GM23338 (cell line): ENCODE data around the gene MS4A7. TPM values are rescaled to one million over a fixed set of nuclear protein-coding genes. Genes with fewer than 3 reads are reported as not detected.

Experiments
- ATAC-seq: fragments of 200-7000 bp; cut with Tn5 transposase; 3 replicates; pipeline ENCODE4 v1.9.1; 2020
- DNase-seq: peaks from one replicate; pipeline ENCODE4 v3.0.0-alpha.2; 2015; ENCODE audit warnings: low spot score
- H2AFZ ChIP-seq: fragments of 200-600 bp; sonication (generic); 2 replicates; pipeline ENCODE4 v1.8.0; 2016; ENCODE audit warnings: antibody characterized with exemption, mild to moderate bottlenecking, moderate library complexity
- H3F3A ChIP-seq: fragments of 200-600 bp; sonication (generic); replicated peaks from 2 replicates; pipeline ENCODE4 v1.8.0; 2017; ENCODE audit warnings: antibody characterized with exemption, mixed run types, low read depth
- H3K27ac ChIP-seq: fragments of 200-600 bp; sonication (generic); 2 replicates; pipeline ENCODE4 v1.6.1; 2016; ENCODE audit warnings: low read depth
- H3K27me3 ChIP-seq: fragments of 200-600 bp; sonication (generic); 2 replicates; pipeline ENCODE4 v1.8.0; 2016; ENCODE audit warnings: mild to moderate bottlenecking, mixed run types, moderate library complexity; ENCODE audit not compliant: insufficient read depth
- H3K36me3 ChIP-seq: fragments of 200-600 bp; sonication (generic); 2 replicates; pipeline ENCODE4 v1.8.0; 2016; ENCODE audit warnings: mild to moderate bottlenecking; ENCODE audit not compliant: insufficient read depth
- H3K4me1 ChIP-seq: fragments of 200-600 bp; sonication (generic); 2 replicates; pipeline ENCODE4 v1.8.0; 2016; ENCODE audit warnings: mild to moderate bottlenecking, moderate library complexity; ENCODE audit not compliant: insufficient read depth
- H3K4me2 ChIP-seq: fragments of 200-600 bp; sonication (generic); 2 replicates; pipeline ENCODE4 v1.7.1; 2017; ENCODE audit warnings: mixed run types
- H3K4me3 ChIP-seq: fragments of 200-600 bp; sonication (generic); 2 replicates; pipeline ENCODE4 v1.6.1; 2016; ENCODE audit warnings: mixed run types
- H3K79me2 ChIP-seq: fragments of 200-600 bp; sonication (generic); replicated peaks from 2 replicates; pipeline ENCODE4 v1.8.0; 2017; ENCODE audit warnings: mild to moderate bottlenecking; ENCODE audit not compliant: insufficient read depth
- H3K9me2 ChIP-seq: fragments of 200-600 bp; sonication (generic); 2 replicates; pipeline ENCODE4 v1.8.0; 2017; ENCODE audit not compliant: insufficient read depth
- H4K20me1 ChIP-seq: fragments of 200-600 bp; sonication (generic); replicated peaks from 2 replicates; pipeline ENCODE4 v1.8.0; 2017; ENCODE audit warnings: mild to moderate bottlenecking; ENCODE audit not compliant: insufficient read depth
- H3K27ac Mint-ChIP-seq: 2 replicates; pipeline ENCODE4 v1.8.0; 2020; ENCODE audit warnings: inconsistent platforms, mild to moderate bottlenecking, moderate library complexity, mixed read lengths
- H3K27me3 Mint-ChIP-seq: 3 replicates; pipeline ENCODE4 v1.8.0; 2022; ENCODE audit warnings: low read depth, mild to moderate bottlenecking, moderate library complexity, mixed read lengths, inconsistent platforms; ENCODE audit not compliant: insufficient read depth, poor library complexity
- H3K36me3 Mint-ChIP-seq: 3 replicates; pipeline ENCODE4 v1.8.0; 2021; ENCODE audit warnings: low read depth, mild to moderate bottlenecking, inconsistent platforms, moderate library complexity, mixed read lengths
- H3K4me1 Mint-ChIP-seq: 3 replicates; pipeline ENCODE4 v1.8.0; 2020; ENCODE audit warnings: mild to moderate bottlenecking, inconsistent platforms, mixed read lengths
- H3K4me3 Mint-ChIP-seq: 3 replicates; pipeline ENCODE4 v1.8.0; 2021; ENCODE audit warnings: moderate library complexity, mild to moderate bottlenecking, inconsistent platforms, mixed read lengths
- H3K9me3 Mint-ChIP-seq: 3 replicates; pipeline ENCODE4 v1.8.0; 2020; ENCODE audit warnings: moderate library complexity, mild to moderate bottlenecking, inconsistent platforms, mixed read lengths
- EZH2phosphoT487 ChIP-seq: fragments of 200-600 bp; sonication (generic); IDR thresholded peaks from one replicate; pipeline ENCODE4 v1.8.1; 2018; ENCODE audit warnings: antibody characterized with exemption; ENCODE audit not compliant: unreplicated experiment
- NANOG ChIP-seq: IDR thresholded peaks from 2 replicates; pipeline ENCODE4 v1.6.1; 2016; ENCODE audit warnings: antibody characterized with exemption, borderline replicate concordance
- POLR2AphosphoS5 ChIP-seq: IDR thresholded peaks from 2 replicates; pipeline ENCODE4 v1.6.1; 2016; ENCODE audit warnings: antibody characterized with exemption, low read depth
- STAT1 ChIP-seq: IDR thresholded peaks from one replicate; pipeline ENCODE4 v1.6.1; 2016; ENCODE audit warnings: antibody characterized with exemption; ENCODE audit not compliant: unreplicated experiment
- ZNF331 ChIP-seq: fragments of 250-450 bp; sonication (Bioruptor Pico); IDR thresholded peaks from 2 replicates; pipeline ENCODE4 v1.5.0; 2020; ENCODE audit warnings: low read depth, mild to moderate bottlenecking, moderate library complexity
- polyA plus RNA-seq: library from polyadenylated mRNA; unstranded; fragments of >200 nt; fragmentation: Nextera tagmentation; extraction: Ambion mirVana; gene quantifications from 2 replicates; pipeline ENCODE4 v1.2.1, GENCODE V29; 2016
- total RNA-seq: library from RNA; depleted of rRNA; stranded (reverse); fragments of >200 nt; shearing (Covaris generic); gene quantifications from 2 replicates; pipeline ENCODE4 v1.2.3, GENCODE V29; 2014
- TF ChIP-seq, protein P1 (sequence below): IDR thresholded peaks from 2 replicates; pipeline ENCODE4 v1.6.1; 2016; ENCODE audit warnings: antibody characterized with exemption
- TF ChIP-seq, protein P2 (sequence below), 2 experiments: fragments of 200-600 bp in 1 of 2; sonication (generic) in 1 of 2; conservative IDR thresholded peaks; 2 replicates each; pipeline versions ENCODE4 v1.5.1 to v1.6.1; 2016 to 2017; ENCODE audit warnings: antibody characterized with exemption in 2 of 2, low read depth in 2 of 2, mild to moderate bottlenecking in 2 of 2, moderate library complexity in 1 of 2

Gene MS4A7
- total and polyA plus RNA-seq, 2 experiments from 2014 or later = 0.07 TPM; not detected in 1

DNA sequence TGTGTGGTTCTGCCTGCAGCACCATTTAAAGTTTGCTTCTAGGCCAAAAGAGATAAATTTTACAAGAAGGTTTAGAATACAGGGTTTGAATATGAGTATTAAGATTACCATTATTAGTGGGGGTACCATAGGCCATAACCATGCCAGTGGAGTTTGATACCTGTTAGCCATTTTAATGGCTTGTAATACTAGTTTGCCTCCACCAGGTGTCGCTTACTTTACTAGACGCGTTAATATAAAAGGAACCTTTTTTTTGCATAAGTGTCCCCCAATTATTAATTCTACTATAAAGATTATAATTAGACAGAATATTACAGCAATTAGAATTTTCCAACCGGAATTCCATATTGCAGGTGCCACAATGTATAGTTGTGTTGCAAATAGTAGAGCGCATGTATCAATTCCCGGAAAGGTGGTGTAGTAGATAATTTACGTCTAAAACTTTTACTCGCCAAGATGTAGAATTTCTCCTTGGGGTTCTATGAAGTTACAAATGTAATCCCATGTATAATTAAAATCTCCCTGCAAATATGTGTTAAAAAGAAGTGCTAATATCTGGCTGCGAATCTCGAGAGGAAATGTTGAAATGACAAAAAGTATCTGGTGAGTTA, 35.1 kb upstream of the MS4A7 start:
- H3K4me2 ChIP-seq = no peak overlapping the region
- no peaks in the 10 kb centered on the region for H3K79me2 ChIP-seq
- H3K4me3 ChIP-seq = no peak overlapping the region
- ATAC-seq (no peak), DNase-seq (peak; percentile 67)
- H3K27ac ChIP-seq = no peak overlapping the region
- H3K9me3 Mint-ChIP-seq = peaks cover 3% of the 10 kb centered on the region; the same call in 2 of the 3 replicates
- no peak overlapping the region for H2AFZ ChIP-seq
- no peaks in the 10 kb centered on the region for H3K9me2 ChIP-seq
- peaks cover 3% of the 10 kb centered on the region; the same call in 1 of the 3 replicates for H3K4me1 Mint-ChIP-seq
- H3K27me3 Mint-ChIP-seq = no peaks in the 10 kb centered on the region
- no peaks in the 10 kb centered on the region for H3K4me1 ChIP-seq
- H3K36me3 Mint-ChIP-seq = no peaks in the 10 kb centered on the region
- H4K20me1 ChIP-seq = no peaks in the 10 kb centered on the region
- H3K27ac Mint-ChIP-seq = no peak overlapping the region
- no peaks in the 10 kb centered on the region for H3K27me3 ChIP-seq
- H3F3A ChIP-seq = no peaks in the 10 kb centered on the region
- H3K4me3 Mint-ChIP-seq = no peak overlapping the region
- no peaks in the 10 kb centered on the region for H3K36me3 ChIP-seq
- TF ChIP-seq, protein P1, sequence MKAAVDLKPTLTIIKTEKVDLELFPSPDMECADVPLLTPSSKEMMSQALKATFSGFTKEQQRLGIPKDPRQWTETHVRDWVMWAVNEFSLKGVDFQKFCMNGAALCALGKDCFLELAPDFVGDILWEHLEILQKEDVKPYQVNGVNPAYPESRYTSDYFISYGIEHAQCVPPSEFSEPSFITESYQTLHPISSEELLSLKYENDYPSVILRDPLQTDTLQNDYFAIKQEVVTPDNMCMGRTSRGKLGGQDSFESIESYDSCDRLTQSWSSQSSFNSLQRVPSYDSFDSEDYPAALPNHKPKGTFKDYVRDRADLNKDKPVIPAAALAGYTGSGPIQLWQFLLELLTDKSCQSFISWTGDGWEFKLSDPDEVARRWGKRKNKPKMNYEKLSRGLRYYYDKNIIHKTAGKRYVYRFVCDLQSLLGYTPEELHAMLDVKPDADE = no peak
- TF ChIP-seq, protein P2, sequence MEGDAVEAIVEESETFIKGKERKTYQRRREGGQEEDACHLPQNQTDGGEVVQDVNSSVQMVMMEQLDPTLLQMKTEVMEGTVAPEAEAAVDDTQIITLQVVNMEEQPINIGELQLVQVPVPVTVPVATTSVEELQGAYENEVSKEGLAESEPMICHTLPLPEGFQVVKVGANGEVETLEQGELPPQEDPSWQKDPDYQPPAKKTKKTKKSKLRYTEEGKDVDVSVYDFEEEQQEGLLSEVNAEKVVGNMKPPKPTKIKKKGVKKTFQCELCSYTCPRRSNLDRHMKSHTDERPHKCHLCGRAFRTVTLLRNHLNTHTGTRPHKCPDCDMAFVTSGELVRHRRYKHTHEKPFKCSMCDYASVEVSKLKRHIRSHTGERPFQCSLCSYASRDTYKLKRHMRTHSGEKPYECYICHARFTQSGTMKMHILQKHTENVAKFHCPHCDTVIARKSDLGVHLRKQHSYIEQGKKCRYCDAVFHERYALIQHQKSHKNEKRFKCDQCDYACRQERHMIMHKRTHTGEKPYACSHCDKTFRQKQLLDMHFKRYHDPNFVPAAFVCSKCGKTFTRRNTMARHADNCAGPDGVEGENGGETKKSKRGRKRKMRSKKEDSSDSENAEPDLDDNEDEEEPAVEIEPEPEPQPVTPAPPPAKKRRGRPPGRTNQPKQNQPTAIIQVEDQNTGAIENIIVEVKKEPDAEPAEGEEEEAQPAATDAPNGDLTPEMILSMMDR (conservative IDR thresholded peaks at IDR 0.05; ENCODE audit: low read depth in 2 of 2) = peak; percentile 50 to 80

DNA sequence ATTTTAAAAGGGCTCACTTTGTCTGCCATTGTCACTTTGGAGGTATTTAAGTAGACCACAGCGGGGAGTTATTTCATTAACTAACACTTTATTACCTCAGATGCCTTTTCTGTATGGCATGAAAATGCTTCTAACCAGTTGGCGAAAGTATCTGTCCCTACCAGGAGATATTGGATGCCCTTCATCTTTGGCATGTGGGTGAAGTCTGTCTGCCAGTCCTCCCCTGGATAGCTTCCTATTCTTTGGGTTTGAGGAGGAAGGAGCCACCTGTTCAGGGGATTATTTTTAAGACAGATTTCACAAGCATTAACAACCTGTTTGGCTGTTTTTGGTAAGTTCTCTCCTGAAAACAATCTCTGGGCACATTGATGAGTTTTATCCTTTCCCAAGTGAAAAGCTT, 34.2 kb upstream of the MS4A7 start:
- H3K9me3 Mint-ChIP-seq = peaks cover 3% of the 10 kb centered on the region; the same call in 2 of the 3 replicates
- no peaks in the 10 kb centered on the region for H3K27me3 ChIP-seq
- no peak for ATAC-seq
- no peak overlapping the region for H3K27ac ChIP-seq
- peaks cover 3% of the 10 kb centered on the region; the same call in 1 of the 3 replicates for H3K4me1 Mint-ChIP-seq
- H3K79me2 ChIP-seq = no peaks in the 10 kb centered on the region
- H3K4me2 ChIP-seq = no peak overlapping the region
- no peaks in the 10 kb centered on the region for H3K9me2 ChIP-seq
- no peak for DNase-seq
- TF ChIP-seq POLR2AphosphoS5 (no peak), STAT1 (no peak), EZH2phosphoT487 (no peak), ZNF331 (CRISPR knock-in tag) (no peak), NANOG (no peak)
- TF ChIP-seq, protein P1 = no peak
- no peak overlapping the region for H3K27ac Mint-ChIP-seq
- H3F3A ChIP-seq = no peaks in the 10 kb centered on the region
- no peaks in the 10 kb centered on the region for H3K36me3 ChIP-seq
- no peak overlapping the region for H3K4me3 ChIP-seq
- no peaks in the 10 kb centered on the region for H3K4me1 ChIP-seq
- no peaks in the 10 kb centered on the region for H4K20me1 ChIP-seq
- no peaks in the 10 kb centered on the region for H3K36me3 Mint-ChIP-seq
- no peak overlapping the region for H2AFZ ChIP-seq
- H3K27me3 Mint-ChIP-seq = no peaks in the 10 kb centered on the region
- H3K4me3 Mint-ChIP-seq = no peak overlapping the region
